Endothelial cell of umbilical vein (primary cell): ENCODE data around the gene RTF2. TPM values are rescaled to one million over a fixed set of nuclear protein-coding genes. Genes with fewer than 3 reads are reported as not detected.
"Not testable (repeated sequence)": the region's sequence is repeated elsewhere in the genome, so short reads cannot be mapped to it uniquely, and the experiment has no call there.

Experiments used
- BruUV-seq: library from RNA; stranded (reverse); fragments of 400-500 nt; replicated peaks from 2 replicates; lab custom pipeline; 2021; lab: Mats Ljungman, UMichigan
- CTCF ChIA-PET: fragments of 300-600, 350-600 bp; sonication (Branson Sonifier 250); formaldehyde crosslinking; loops from one replicate; lab custom pipeline; 2021; ENCODE audit warnings: antibody characterized with exemption, inconsistent platforms; lab: Charles Lee
- POLR2A ChIA-PET: fragments of 300-600, 350-600 bp; sonication (Branson Sonifier 250); formaldehyde crosslinking; loops from one replicate; lab custom pipeline; 2021; ENCODE audit warnings: antibody characterized with exemption, inconsistent platforms; lab: Charles Lee
- DNase-seq: peaks from one replicate; pipeline ENCODE4 v3.0.0-alpha.2; 2011; ENCODE audit warnings: low read depth, low spot score
- FAIRE-seq: peaks from 2 replicates; lab custom pipeline; 2011; peaks lifted over from hg19 to GRCh38; lab: Jason Lieb, UNC
- H2AFZ ChIP-seq: 2 replicates; pipeline ENCODE4 v1.6.0; 2012; ENCODE audit warnings: low read depth, low read length, control low read depth, inconsistent platforms
- H3K27ac ChIP-seq: 2 replicates; pipeline ENCODE4 v1.5.1; 2011; ENCODE audit warnings: low read depth, mild to moderate bottlenecking, control low read depth, low read length, moderate library complexity; ENCODE audit not compliant: insufficient read depth
- H3K27me3 ChIP-seq, 2 experiments: 2 replicates each; pipeline versions ENCODE4 v1.6.0 to v1.6.1; 2011; ENCODE audit warnings: low read length in 2 of 2, mixed read lengths in 1 of 2; ENCODE audit not compliant: control insufficient read depth in 2 of 2, insufficient read depth in 2 of 2
- H3K36me3 ChIP-seq, 2 experiments: 2 replicates in 1 of 2; 3 replicates in 1 of 2; pipeline ENCODE4 v1.5.1; 2011; ENCODE audit warnings: low read length in 2 of 2, mild to moderate bottlenecking in 1 of 2, moderate library complexity in 1 of 2; ENCODE audit not compliant: control insufficient read depth in 2 of 2, insufficient read depth in 2 of 2; ENCODE audit errors: extremely low read depth in 1 of 2
- H3K4me1 ChIP-seq: 3 replicates; pipeline ENCODE4 v1.5.1; 2011; ENCODE audit warnings: mild to moderate bottlenecking, low read length; ENCODE audit not compliant: control insufficient read depth, insufficient read depth; ENCODE audit errors: extremely low read depth
- H3K4me2 ChIP-seq: 2 replicates; pipeline ENCODE4 v1.6.1; 2011; ENCODE audit warnings: low read length, control low read depth, mixed read lengths; ENCODE audit not compliant: insufficient read depth
- H3K4me3 ChIP-seq, 3 experiments: fragments of 200-600 bp in 1 of 3; sonication (generic), shearing (Covaris generic) in 1 of 3; replicated peaks in 1 of 3; 2 replicates each; pipeline ENCODE4 v1.5.1; 2011 to 2016; ENCODE audit warnings: control low read depth in 3 of 3, low read length in 3 of 3, mild to moderate bottlenecking in 2 of 3, inconsistent platforms in 1 of 3, low read depth in 1 of 3, moderate library complexity in 1 of 3; ENCODE audit not compliant: insufficient read depth in 1 of 3
- H3K79me2 ChIP-seq: 2 replicates; pipeline ENCODE4 v1.6.0; 2012; ENCODE audit warnings: low read length, inconsistent platforms; ENCODE audit not compliant: control insufficient read depth, insufficient read depth
- H3K9ac ChIP-seq: replicated peaks from 2 replicates; pipeline ENCODE3; 2011; ENCODE audit warnings: low read length, control low read depth; ENCODE audit not compliant: insufficient read depth; ENCODE audit errors: extremely low read depth
- H3K9me1 ChIP-seq: replicated peaks from 3 replicates; pipeline ENCODE4 v1.6.0; 2011; ENCODE audit warnings: mild to moderate bottlenecking, low read length; ENCODE audit not compliant: control insufficient read depth, insufficient read depth; ENCODE audit errors: extremely low read depth
- H3K9me3 ChIP-seq: replicated peaks from 2 replicates; pipeline ENCODE4 v1.5.1; 2012; ENCODE audit warnings: low read length, inconsistent platforms; ENCODE audit not compliant: control insufficient read depth, insufficient read depth
- H4K20me1 ChIP-seq: replicated peaks from 2 replicates; pipeline ENCODE3; 2011; ENCODE audit warnings: mild to moderate bottlenecking, low read length; ENCODE audit not compliant: control insufficient read depth, insufficient read depth; ENCODE audit errors: extremely low read depth
- EZH2 ChIP-seq: IDR thresholded peaks from 2 replicates; pipeline ENCODE4 v1.6.1; 2012; ENCODE audit warnings: borderline replicate concordance, low read depth, mild to moderate bottlenecking, moderate library complexity, low read length, inconsistent platforms; ENCODE audit not compliant: severe bottlenecking
- FOS ChIP-seq: IDR thresholded peaks from 2 replicates; pipeline ENCODE4 v1.6.1; 2011; ENCODE audit warnings: mild to moderate bottlenecking, low read length, moderate library complexity, borderline replicate concordance; ENCODE audit not compliant: insufficient read depth
- GATA2 ChIP-seq: IDR thresholded peaks from 2 replicates; pipeline ENCODE4 v1.7.0; 2011; ENCODE audit warnings: low read depth, mild to moderate bottlenecking, moderate library complexity, mixed read lengths, low read length; ENCODE audit not compliant: insufficient read length, insufficient read depth
- JUN ChIP-seq: IDR thresholded peaks from 2 replicates; pipeline ENCODE4 v1.6.1; 2011; ENCODE audit warnings: borderline replicate concordance, low read depth; ENCODE audit not compliant: insufficient read length, insufficient read depth
- MAX ChIP-seq: IDR thresholded peaks from 2 replicates; pipeline ENCODE4 v1.6.1; 2011; ENCODE audit not compliant: insufficient read depth, insufficient read length
- MYC ChIP-seq: IDR thresholded peaks from one replicate; pipeline ENCODE4 v1.6.1; 2011; ENCODE audit warnings: mild to moderate bottlenecking, low read depth, low read length
- POLR2A ChIP-seq: IDR thresholded peaks from 2 replicates; pipeline ENCODE4 v1.6.1; 2012; ENCODE audit warnings: low read depth, mild to moderate bottlenecking, control low read depth, low read length
- POLR2AphosphoS5 ChIP-seq: IDR thresholded peaks from 2 replicates; pipeline ENCODE4 v1.6.1; 2012; ENCODE audit warnings: low read depth, mild to moderate bottlenecking, control low read depth, low read length, moderate library complexity; ENCODE audit not compliant: insufficient read depth
- dilution Hi-C: fragments of 300-500 bp; cut with MboI; formaldehyde crosslinking; loops from one replicate; pipeline ENCODE4 v1.15.0; 2019; ENCODE audit warnings: low sequenced_read_pairs; ENCODE audit not compliant: extremely low pct_ligation_motif_present
- intact Hi-C: fragments of 100-400 bp; cut with micrococcal nuclease; formaldehyde crosslinking; loops from one replicate; pipeline ENCODE4 v1.10.0; 2022
- polyA plus RNA-seq, 4 experiments: library from polyadenylated mRNA; depleted of rRNA in 3 of 4; stranded (reverse) in 3 of 4; unstranded in 1 of 4; fragments of >200 nt; gene quantifications; 2 replicates each; pipeline versions ENCODE4 v1.2.1 to v1.2.3, GENCODE V29; 2011 to 2012; ENCODE audit warnings: missing spikeins in 1 of 4
- total RNA-seq: library from RNA; stranded (reverse); gene quantifications from 2 replicates; pipeline ENCODE4 v1.2.3, GENCODE V29; 2021
- TF ChIP-seq, protein P1 (sequence below), 2 donors: IDR thresholded peaks; 1 replicate in 1 of 2; 2 replicates in 1 of 2; pipeline ENCODE4 v1.5.1; 2011; ENCODE audit warnings: low read length in 2 of 2, mild to moderate bottlenecking in 2 of 2, moderate library complexity in 2 of 2, control low read depth in 1 of 2, inconsistent platforms in 1 of 2, low read depth in 1 of 2; ENCODE audit not compliant: insufficient read depth in 1 of 2; ENCODE audit errors: extremely low read depth in 1 of 2

The RTF2 gene
- total and polyA plus RNA-seq, 2 donors (not counting 3 experiments of a cell fraction or from before 2014, with no cell fraction given), result 68.8 to 84.7 TPM

DNA sequence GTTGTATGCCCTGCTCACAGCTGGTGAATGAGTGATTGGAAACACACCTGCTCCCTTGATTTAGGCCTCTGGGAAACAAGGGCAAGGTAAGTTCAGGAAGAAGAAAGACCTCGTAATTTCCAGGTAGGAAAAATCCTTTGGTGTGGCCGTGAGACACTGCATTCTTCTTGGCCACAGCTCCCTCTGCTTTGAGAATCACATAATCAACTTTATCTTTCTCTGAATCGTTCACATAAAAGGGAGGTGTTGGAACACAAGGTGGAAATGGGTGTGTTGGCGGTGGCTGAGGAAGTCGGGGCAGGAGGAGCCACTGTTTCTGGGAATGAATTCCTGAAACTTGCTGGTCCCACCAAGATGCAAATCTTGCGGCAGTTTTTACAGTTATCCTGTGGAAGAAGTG, 90.5 kb downstream of the RTF2 start:
- BruUV-seq, result no TSS peak
- no peak overlapping the region for H2AFZ ChIP-seq
- dilution Hi-C loops, result no loop called here
- ChIA-PET POLR2A (no interaction called here), CTCF (interaction anchor here (1.2 kb wide), 1 partner anchor 9 kb away, joined by 3 read pairs; no protein-coding TSS in a partner anchor)
- no peaks in the 10 kb centered on the region for H3K27me3 ChIP-seq
- H3K4me3 ChIP-seq, result no peak overlapping the region
- peaks cover 5% of the 10 kb centered on the region for H3K4me1 ChIP-seq
- no peaks in the 10 kb centered on the region for H3K9me1 ChIP-seq
- H3K4me2 ChIP-seq, result no peak overlapping the region
- no peaks in the 10 kb centered on the region for H3K36me3 ChIP-seq
- intact Hi-C loops, result loop anchor here (10.0 kb wide), 1 partner anchor 936 kb away; no protein-coding TSS in a partner anchor
- no peaks in the 10 kb centered on the region for H3K9me3 ChIP-seq
- no peak overlapping the region for H3K27ac ChIP-seq
- DNase-seq (no peak), FAIRE-seq (no peak)
- no peak for TF ChIP-seq EZH2
- TF ChIP-seq GATA2, result no peak
- TF ChIP-seq, protein P1, sequence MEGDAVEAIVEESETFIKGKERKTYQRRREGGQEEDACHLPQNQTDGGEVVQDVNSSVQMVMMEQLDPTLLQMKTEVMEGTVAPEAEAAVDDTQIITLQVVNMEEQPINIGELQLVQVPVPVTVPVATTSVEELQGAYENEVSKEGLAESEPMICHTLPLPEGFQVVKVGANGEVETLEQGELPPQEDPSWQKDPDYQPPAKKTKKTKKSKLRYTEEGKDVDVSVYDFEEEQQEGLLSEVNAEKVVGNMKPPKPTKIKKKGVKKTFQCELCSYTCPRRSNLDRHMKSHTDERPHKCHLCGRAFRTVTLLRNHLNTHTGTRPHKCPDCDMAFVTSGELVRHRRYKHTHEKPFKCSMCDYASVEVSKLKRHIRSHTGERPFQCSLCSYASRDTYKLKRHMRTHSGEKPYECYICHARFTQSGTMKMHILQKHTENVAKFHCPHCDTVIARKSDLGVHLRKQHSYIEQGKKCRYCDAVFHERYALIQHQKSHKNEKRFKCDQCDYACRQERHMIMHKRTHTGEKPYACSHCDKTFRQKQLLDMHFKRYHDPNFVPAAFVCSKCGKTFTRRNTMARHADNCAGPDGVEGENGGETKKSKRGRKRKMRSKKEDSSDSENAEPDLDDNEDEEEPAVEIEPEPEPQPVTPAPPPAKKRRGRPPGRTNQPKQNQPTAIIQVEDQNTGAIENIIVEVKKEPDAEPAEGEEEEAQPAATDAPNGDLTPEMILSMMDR (IDR thresholded peaks at IDR 0.05; ENCODE audit: extremely low read depth in 1 of 2, insufficient read depth in 1 of 2, low read depth in 1 of 2, low read length in 2 of 2), result no peak
- TF ChIP-seq POLR2A, result no peak
- no peak for TF ChIP-seq MAX
- no peak for TF ChIP-seq FOS
- TF ChIP-seq JUN, result no peak
- no peak for TF ChIP-seq MYC
- no peak for TF ChIP-seq POLR2AphosphoS5
- no peaks in the 10 kb centered on the region for H4K20me1 ChIP-seq
- H3K79me2 ChIP-seq, result no peaks in the 10 kb centered on the region
- H3K9ac ChIP-seq, result no peak overlapping the region

DNA sequence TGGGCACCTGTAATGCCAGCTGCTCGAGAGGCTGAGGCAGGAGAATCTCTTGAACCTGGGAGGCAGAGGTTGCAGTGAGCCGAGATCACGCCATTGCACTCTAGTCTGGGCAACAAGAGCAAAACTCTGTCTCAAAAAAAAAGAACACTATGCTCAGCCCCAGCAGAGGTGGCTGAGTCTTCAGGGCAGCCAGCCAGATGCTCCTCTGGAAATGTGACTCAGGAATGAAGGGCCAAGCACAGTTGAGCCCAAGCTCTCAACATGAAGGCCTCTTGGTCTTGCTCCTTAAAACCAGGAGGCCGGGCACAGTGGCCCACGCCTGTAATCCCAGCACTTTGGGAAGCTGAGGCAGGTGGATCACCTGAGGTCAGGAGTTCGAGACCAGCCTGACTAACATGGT, 96.1 kb downstream of the RTF2 start:
- FAIRE-seq, H3K9me1 ChIP-seq, H3K27me3 ChIP-seq, H4K20me1 ChIP-seq, H3K4me3 ChIP-seq, H3K9me3 ChIP-seq, H3K36me3 ChIP-seq, intact Hi-C loops, H3K4me1 ChIP-seq, DNase-seq, H3K4me2 ChIP-seq, BruUV-seq, H3K9ac ChIP-seq, dilution Hi-C loops, H3K79me2 ChIP-seq, H3K27ac ChIP-seq, POLR2A ChIA-PET, H2AFZ ChIP-seq: not testable (repeated sequence)
- CTCF ChIA-PET, result interaction anchor here (1.5 to 2.3 kb wide), 2 partner anchors 13 to 14 kb away, joined by 3 to 9 read pairs; no protein-coding TSS in a partner anchor
